Measurements from ENCODE around the gene AVPR2.

AVPR2 gene

DNA sequence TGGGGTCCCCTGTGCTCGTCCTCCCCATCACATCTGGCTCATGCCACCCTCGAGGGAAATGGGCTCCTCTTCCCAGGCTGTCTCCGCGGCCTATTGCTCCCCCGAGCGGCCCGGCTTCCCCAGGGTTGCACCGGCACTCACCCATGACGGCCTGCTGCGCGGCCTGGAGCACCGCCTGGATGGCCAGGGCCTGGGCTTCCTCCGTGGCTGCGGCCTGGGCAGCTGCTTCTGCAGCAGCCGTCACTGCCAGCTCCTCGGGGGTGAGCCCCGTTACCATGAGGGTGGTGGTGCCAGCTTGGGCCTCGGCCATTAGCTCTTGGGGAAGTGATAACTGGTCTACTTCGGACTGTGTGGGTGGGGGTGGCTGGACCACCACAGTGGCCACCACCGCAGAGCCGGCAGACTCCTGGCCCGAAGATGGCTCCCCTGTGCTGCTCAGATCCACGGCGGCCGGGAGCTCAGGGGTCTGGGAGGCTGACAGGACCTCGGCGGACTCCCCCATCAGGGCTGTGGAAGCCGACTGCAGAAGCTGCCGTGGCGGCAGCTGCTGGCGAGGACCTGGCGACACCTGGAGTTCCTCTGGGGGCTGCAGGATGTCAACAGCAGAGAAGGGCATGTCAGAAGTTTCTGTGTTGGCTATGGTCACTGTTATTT, 48.0 kb downstream of the AVPR2 start:
- no peak for DNase-seq (ENCODE audit: low spot score)

DNA sequence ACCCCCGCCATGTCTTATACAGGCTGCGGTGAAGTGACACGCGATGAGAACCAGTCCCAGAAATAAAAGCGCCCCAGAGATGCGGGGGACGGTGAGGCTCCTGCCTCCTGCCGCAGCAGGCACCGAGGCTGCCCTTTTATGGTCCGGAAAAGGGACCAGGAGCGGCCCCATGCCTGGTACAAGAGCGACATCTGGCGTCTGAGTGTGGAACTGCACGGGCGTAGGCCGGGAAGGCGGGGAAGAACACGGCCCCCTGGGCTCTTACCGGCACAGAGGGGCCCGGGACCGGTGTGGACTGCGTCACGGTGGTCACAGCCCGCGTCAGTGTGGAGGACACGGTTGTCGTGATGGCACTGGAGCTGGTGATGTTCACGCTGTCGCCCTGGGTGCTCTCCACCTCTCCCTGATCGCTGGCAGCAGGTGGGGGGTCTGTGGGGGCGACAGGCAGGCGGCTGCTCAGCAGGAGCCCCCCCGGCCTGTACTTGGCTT, 48.9 kb downstream of the AVPR2 start:
- DNase-seq (ENCODE audit: low spot score) = peak; percentile 76

DNA sequence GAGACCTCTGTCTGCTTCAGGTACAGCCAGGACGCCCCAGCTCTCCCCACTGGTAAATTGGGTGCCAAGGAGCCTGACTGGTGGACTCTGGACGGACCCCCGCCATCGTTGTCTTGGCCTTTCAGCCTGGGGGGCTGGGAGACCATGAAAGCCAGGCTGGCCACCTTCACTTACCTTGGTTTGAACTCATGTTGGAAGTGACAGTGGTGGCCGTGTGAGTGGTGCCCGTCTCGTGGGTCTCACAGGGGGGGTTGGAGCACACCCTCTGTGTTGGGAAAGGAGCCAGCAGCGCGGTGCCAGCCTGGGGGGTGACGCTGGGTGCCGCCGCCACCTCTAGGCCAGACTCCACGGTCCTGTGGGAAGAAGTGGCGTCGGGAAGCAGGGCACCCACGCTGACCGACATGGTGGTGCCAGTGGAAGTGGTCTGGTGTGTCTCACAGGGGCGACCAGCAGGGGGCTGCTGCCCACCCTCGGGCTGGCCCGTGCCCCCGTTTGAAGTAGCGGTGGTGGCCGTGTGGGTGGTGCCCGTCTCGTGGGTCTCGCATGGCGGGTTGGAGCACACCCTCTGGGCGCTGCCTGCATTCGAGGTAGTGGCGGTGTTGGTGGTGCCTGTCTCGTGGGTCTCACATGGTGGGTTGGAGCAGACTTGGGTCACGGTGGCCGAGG, 49.6 kb downstream of the AVPR2 start:
- no peak for DNase-seq (ENCODE audit: low spot score)

DNA sequence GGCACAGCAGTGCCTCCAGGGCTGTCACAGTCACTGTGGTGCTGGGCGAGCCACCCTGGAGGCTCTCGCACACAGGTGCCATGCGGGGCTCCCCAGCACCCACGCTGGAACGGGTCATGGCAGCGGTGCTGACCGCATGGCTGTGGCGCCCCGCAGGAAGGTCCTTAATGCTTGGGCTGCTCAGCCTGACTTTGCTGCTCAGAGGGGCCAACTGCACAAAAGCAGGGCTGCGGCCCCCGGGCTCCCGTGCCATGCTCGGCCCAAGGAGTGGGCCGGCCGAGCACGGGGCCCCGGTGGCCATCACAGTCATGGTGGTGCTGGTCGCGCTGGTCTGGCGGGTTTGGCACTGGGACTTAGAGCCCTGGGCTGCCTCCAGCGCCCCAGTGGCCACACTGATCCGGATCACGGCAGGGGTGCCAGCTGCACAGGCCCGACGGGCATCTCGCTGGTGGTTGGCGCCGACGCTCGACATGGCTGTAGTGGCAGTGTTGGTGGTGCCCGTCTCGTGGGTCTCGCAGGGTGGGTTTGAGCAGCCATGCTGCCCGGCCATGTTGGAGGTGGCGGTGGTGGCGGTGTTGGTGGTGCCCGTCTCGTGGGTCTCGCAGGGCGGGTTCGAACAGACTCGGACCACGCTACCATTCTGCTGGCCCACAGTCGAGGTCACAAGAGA, 50.2 kb downstream of the AVPR2 start:
- no peak for DNase-seq (ENCODE audit: low spot score)

DNA sequence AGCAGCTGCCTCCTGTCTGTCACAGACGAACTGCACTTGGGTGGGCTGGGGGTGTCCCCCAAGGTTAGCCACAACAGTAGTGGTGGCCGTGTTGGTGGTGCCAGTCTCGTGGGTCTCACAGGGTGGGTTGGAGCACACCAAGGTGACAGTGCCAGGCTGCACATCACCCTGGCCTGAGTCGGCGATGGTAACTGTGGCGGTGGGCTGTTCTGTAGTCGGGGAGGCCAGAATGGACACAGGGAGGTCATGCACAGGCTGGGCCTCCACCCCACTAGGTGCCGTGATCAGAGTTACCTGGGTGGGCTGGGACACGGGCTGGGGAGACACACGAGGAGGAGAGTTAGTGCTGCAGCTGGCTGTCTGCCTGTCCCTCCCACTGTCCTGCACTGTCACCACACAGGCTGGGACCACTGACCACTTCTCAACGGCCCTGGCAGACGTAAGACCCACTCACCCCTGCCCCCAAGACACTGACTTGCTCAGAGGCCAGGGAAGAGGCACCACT, 50.8 kb downstream of the AVPR2 start:
- DNase-seq (ENCODE audit: low spot score) = no peak

DNA sequence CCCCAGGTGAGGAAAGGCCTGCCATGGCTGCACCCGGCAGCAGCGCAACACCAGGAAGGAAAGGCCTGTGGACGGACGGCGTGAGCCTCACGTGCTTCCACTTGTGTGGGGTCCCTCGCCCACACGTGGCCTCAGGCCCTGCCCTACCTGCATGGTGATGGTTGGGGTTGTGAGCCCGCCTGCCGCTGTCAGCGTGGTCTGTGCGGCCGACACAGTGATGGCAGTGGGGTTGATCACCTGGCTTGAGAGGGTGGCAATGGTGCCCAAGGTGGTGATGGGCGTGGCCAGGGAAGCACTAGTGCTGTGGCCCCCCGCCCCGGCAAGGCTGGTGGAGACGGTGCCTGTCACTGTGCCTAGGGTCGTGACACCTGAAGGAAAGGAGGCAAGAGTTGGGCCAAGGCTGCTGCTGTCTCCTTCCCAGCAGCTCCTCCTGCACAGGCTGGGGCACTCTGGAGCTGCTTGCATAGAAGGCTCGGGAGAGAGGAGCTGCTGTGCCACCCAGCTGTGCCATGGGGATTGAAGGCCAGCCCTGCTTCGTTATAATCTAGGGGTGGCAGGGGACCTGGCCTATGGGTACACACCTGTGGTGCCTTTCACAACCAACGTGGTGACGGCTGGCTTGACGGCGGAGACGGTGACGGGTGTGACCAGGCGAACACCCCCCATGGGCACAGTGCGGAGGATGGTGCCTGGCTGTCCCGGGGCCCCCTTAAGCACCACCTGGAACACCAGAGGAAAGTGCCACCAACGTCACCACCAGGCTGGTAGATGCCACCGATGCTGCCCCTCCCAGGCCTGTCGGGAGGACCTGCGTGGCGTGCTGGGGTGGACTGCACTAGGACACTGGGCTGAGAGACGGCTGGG, 51.8 kb downstream of the AVPR2 start:
- no peak for DNase-seq (ENCODE audit: low spot score)
